SK-N-SH (cell line): ENCODE data around the gene RASAL2. TPM values are rescaled to one million over a fixed set of nuclear protein-coding genes. Genes with fewer than 3 reads are reported as not detected.

Source experiments
- CTCF ChIA-PET: fragments of 300-600, 350-600 bp; formaldehyde crosslinking; extraction: SDS; loops from one replicate; lab custom pipeline; 2021; lab: Yijun Ruan, JAX
- POLR2A ChIA-PET: fragments of 350-600 bp; sonication (Branson Sonifier 250); formaldehyde crosslinking; extraction: SDS; loops from one replicate; lab custom pipeline; 2020; ENCODE audit warnings: antibody characterized with exemption, inconsistent platforms; lab: Yijun Ruan, JAX
- DNase-seq: peaks from one replicate; pipeline ENCODE4 v3.0.0; 2012
- H2AFZ ChIP-seq: fragments of 200-600 bp; sonication (generic); 2 replicates; pipeline ENCODE4 v1.8.1; 2016; ENCODE audit warnings: antibody characterized with exemption, mild to moderate bottlenecking, low read depth
- H3F3A ChIP-seq: fragments of 200-600 bp; sonication (generic); replicated peaks from 2 replicates; pipeline ENCODE3; 2016; ENCODE audit warnings: antibody characterized with exemption, mild to moderate bottlenecking; ENCODE audit not compliant: insufficient read depth
- H3K27ac ChIP-seq, 2 experiments: fragments of 200-500 bp in 1 of 2; fragments of 200-600 bp in 1 of 2; sonication (Bioruptor generic) in 1 of 2; sonication (generic), shearing (Covaris generic) in 1 of 2; 2 replicates each; pipeline versions ENCODE4 v1.5.1 to v1.6.1; 2014 to 2016; ENCODE audit warnings: low read depth in 2 of 2, inconsistent platforms in 1 of 2, low read length in 1 of 2, mild to moderate bottlenecking in 1 of 2, mixed read lengths in 1 of 2
- H3K27me3 ChIP-seq: fragments of 200-600 bp; sonication (generic), shearing (Covaris generic); 2 replicates; pipeline ENCODE4 v1.6.1; 2016; ENCODE audit warnings: mixed run types; ENCODE audit not compliant: insufficient read depth
- H3K36me3 ChIP-seq, 2 experiments: fragments of 200-500 bp in 1 of 2; fragments of 200-600 bp in 1 of 2; sonication (Bioruptor generic) in 1 of 2; sonication (generic) in 1 of 2; replicated peaks in 1 of 2; 2 replicates each; pipeline versions ENCODE3 to v1.5.1; 2014 to 2016; ENCODE audit warnings: low read length in 1 of 2, mild to moderate bottlenecking in 1 of 2; ENCODE audit not compliant: insufficient read depth in 2 of 2, control insufficient read depth in 1 of 2
- H3K4me1 ChIP-seq, 2 experiments: fragments of 200-500 bp in 1 of 2; fragments of 200-600 bp in 1 of 2; sonication (Bioruptor generic) in 1 of 2; sonication (generic), shearing (Covaris generic) in 1 of 2; 2 replicates each; pipeline versions ENCODE4 v1.5.1 to v1.6.1; 2014 to 2016; ENCODE audit warnings: low read depth in 1 of 2, low read length in 1 of 2, mixed run types in 1 of 2; ENCODE audit not compliant: insufficient read depth in 2 of 2, control insufficient read depth in 1 of 2
- H3K4me2 ChIP-seq: fragments of 200-600 bp; sonication (generic), shearing (Covaris generic); 2 replicates; pipeline ENCODE4 v1.6.1; 2017; ENCODE audit warnings: mixed run types
- H3K4me3 ChIP-seq, 2 experiments: fragments of 200-500 bp in 1 of 2; fragments of 200-600 bp in 1 of 2; sonication (Bioruptor generic) in 1 of 2; sonication (generic), shearing (Covaris generic) in 1 of 2; 2 replicates each; pipeline versions ENCODE4 v1.5.1 to v1.8.1; 2014 to 2016; ENCODE audit warnings: low read depth in 2 of 2, inconsistent platforms in 1 of 2, low read length in 1 of 2, mild to moderate bottlenecking in 1 of 2, mixed read lengths in 1 of 2, moderate library complexity in 1 of 2
- H3K79me2 ChIP-seq: fragments of 200-600 bp; sonication (generic); 2 replicates; pipeline ENCODE4 v1.8.1; 2017; ENCODE audit warnings: mild to moderate bottlenecking; ENCODE audit not compliant: insufficient read depth
- H3K9ac ChIP-seq: fragments of 200-600 bp; sonication (generic); 2 replicates; pipeline ENCODE4 v1.6.1; 2017; ENCODE audit warnings: mixed run types
- H3K9me2 ChIP-seq: fragments of 200-600 bp; sonication (generic); 2 replicates; pipeline ENCODE4 v1.6.1; 2017; ENCODE audit warnings: mixed run types
- H3K9me3 ChIP-seq: fragments of 200-600 bp; sonication (generic); 2 replicates; pipeline ENCODE4 v1.6.1; 2017; ENCODE audit warnings: mixed run types, mild to moderate bottlenecking, moderate library complexity
- H4K20me1 ChIP-seq: fragments of 200-600 bp; sonication (generic); 2 replicates; pipeline ENCODE4 v1.6.1; 2017; ENCODE audit warnings: mild to moderate bottlenecking, mixed run types; ENCODE audit not compliant: insufficient read depth
- CHD2 ChIP-seq: fragments of 150-350 bp; IDR thresholded peaks from 2 replicates; pipeline ENCODE4 v1.6.1; 2018; ENCODE audit warnings: low read length; ENCODE audit not compliant: partially characterized antibody
- EZH2phosphoT487 ChIP-seq: fragments of 200-600 bp; sonication (generic); IDR thresholded peaks from 2 replicates; pipeline ENCODE4 v1.6.1; 2017; ENCODE audit warnings: low read depth, mixed run types, mild to moderate bottlenecking, antibody characterized with exemption, moderate library complexity, borderline replicate concordance
- NRF1 ChIP-seq: IDR thresholded peaks from 2 replicates; pipeline ENCODE4 v1.6.1; 2012; ENCODE audit warnings: low read depth, mild to moderate bottlenecking, low read length
- RAD21 ChIP-seq: IDR thresholded peaks from 2 replicates; pipeline ENCODE4 v1.6.1; 2012; ENCODE audit warnings: mild to moderate bottlenecking, low read length
- RCOR1 ChIP-seq: fragments of 150-350 bp; IDR thresholded peaks from 2 replicates; pipeline ENCODE4 v1.6.1; 2017; ENCODE audit warnings: antibody characterized with exemption, low read length
- RFX5 ChIP-seq: IDR thresholded peaks from 2 replicates; pipeline ENCODE4 v1.6.1; 2012; ENCODE audit warnings: mild to moderate bottlenecking, improper control_type of control experiment, low read length
- SIN3A ChIP-seq: IDR thresholded peaks from 2 replicates; pipeline ENCODE4 v1.6.1; 2012; ENCODE audit warnings: low read depth, mild to moderate bottlenecking, low read length, moderate library complexity, borderline replicate concordance
- SMC3 ChIP-seq: IDR thresholded peaks from 2 replicates; pipeline ENCODE4 v1.6.1; 2012; ENCODE audit warnings: low read depth, low read length, improper control_type of control experiment
- WGBS: methylation state at CpG from one replicate; pipeline ENCODE4 v1.1.6; 2017; ENCODE audit warnings: low lambda C conversion rate; 5-methylcytosine and 5-hydroxymethylcytosine counted together
- polyA plus RNA-seq, 3 experiments: library from polyadenylated mRNA; depleted of rRNA; stranded (reverse); fragments of >200 nt; gene quantifications; 2 replicates each; pipeline ENCODE4 v1.2.3, GENCODE V29; 2012
- TF ChIP-seq, protein P1 (sequence below): IDR thresholded peaks from 2 replicates; pipeline ENCODE4 v1.6.1; 2012; ENCODE audit warnings: mild to moderate bottlenecking, low read depth, low read length, moderate library complexity
- TF ChIP-seq, protein P2 (sequence below): fragments of 200-600 bp; sonication (generic); IDR thresholded peaks from 2 replicates; pipeline ENCODE4 v1.6.1; 2017; ENCODE audit warnings: antibody characterized with exemption, mild to moderate bottlenecking, moderate library complexity
- TF ChIP-seq, protein P3 (sequence below): IDR thresholded peaks from 2 replicates; pipeline ENCODE4 v1.4.0; 2012; ENCODE audit warnings: low read depth, borderline replicate concordance
- TF ChIP-seq, protein P4 (sequence below): fragments of 150-350 bp; IDR thresholded peaks from 2 replicates; pipeline ENCODE4 v1.6.1; 2017; ENCODE audit warnings: antibody characterized with exemption, low read length, low read depth, borderline replicate concordance
- TF ChIP-seq, protein P5 (sequence below): fragments of 150-350 bp; IDR thresholded peaks from 2 replicates; pipeline ENCODE4 v1.6.1; 2016; ENCODE audit warnings: mild to moderate bottlenecking, low read depth, low read length

Gene RASAL2
- polyA plus RNA-seq, 1 of the 3 experiments (the other 2 are of a cell fraction): 6.9 TPM

DNA sequence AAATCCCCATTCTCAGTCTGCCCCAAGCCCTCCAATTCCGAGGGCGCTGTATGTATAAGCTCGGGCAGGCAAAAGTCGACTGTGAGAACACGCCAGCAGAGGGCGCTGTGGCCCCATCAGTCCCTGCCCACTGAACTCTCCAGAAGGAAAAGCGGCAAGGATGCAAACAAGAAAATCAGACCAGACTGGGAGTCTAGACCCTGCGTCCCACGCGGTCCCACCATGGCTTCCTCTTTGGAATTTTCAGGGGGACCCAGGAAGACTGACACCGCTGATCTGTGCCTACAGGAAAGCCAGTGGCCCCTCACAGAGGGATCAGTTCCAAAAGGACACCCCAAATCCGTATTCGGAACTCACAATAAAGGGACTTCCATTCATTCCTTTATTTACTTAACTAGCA, 438.5 kb downstream of the RASAL2 start:
- Histone ChIP-seq H3K79me2 (no peaks in the 10 kb centered on the region), H3K4me3 (peak overlapping the region in 1 of 2 experiments; percentile 18; a peak in 1 of 4 replicates), H3K9me2 (no peaks in the 10 kb centered on the region), H3K9me3 (no peaks in the 10 kb centered on the region), H3K9ac (no peak overlapping the region), H4K20me1 (no peaks in the 10 kb centered on the region), H3F3A (peaks cover 17% of the 10 kb centered on the region), H3K36me3 (no peaks in the 10 kb centered on the region), H3K4me1 (peaks cover 20 to 21% of the 10 kb centered on the region in 2 experiments; a peak in 3 of 4 replicates), H2AFZ (peak overlapping the region; percentile 73; the same call in 1 of the 2 replicates), H3K27ac (no peak overlapping the region), H3K4me2 (peak overlapping the region; percentile 34; the same call in 1 of the 2 replicates), H3K27me3 (no peaks in the 10 kb centered on the region)
- POLR2A ChIA-PET: no interaction called here
- CTCF ChIA-PET: interaction anchor here (0.6 to 6.9 kb wide), 51 partner anchors 9 to 838 kb away, joined by 3 to 68 read pairs (median 4); partner anchors contain the start of gene TOR3A
- DNase-seq: peak; percentile 84
- 26% methylated on average over 8 of the region's 13 CpGs for WGBS
- TF ChIP-seq, protein P1, sequence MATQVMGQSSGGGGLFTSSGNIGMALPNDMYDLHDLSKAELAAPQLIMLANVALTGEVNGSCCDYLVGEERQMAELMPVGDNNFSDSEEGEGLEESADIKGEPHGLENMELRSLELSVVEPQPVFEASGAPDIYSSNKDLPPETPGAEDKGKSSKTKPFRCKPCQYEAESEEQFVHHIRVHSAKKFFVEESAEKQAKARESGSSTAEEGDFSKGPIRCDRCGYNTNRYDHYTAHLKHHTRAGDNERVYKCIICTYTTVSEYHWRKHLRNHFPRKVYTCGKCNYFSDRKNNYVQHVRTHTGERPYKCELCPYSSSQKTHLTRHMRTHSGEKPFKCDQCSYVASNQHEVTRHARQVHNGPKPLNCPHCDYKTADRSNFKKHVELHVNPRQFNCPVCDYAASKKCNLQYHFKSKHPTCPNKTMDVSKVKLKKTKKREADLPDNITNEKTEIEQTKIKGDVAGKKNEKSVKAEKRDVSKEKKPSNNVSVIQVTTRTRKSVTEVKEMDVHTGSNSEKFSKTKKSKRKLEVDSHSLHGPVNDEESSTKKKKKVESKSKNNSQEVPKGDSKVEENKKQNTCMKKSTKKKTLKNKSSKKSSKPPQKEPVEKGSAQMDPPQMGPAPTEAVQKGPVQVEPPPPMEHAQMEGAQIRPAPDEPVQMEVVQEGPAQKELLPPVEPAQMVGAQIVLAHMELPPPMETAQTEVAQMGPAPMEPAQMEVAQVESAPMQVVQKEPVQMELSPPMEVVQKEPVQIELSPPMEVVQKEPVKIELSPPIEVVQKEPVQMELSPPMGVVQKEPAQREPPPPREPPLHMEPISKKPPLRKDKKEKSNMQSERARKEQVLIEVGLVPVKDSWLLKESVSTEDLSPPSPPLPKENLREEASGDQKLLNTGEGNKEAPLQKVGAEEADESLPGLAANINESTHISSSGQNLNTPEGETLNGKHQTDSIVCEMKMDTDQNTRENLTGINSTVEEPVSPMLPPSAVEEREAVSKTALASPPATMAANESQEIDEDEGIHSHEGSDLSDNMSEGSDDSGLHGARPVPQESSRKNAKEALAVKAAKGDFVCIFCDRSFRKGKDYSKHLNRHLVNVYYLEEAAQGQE: 0 out of 2 replicates have a peak, but pooled peaks have one; percentile 12
- TF ChIP-seq, protein P2, sequence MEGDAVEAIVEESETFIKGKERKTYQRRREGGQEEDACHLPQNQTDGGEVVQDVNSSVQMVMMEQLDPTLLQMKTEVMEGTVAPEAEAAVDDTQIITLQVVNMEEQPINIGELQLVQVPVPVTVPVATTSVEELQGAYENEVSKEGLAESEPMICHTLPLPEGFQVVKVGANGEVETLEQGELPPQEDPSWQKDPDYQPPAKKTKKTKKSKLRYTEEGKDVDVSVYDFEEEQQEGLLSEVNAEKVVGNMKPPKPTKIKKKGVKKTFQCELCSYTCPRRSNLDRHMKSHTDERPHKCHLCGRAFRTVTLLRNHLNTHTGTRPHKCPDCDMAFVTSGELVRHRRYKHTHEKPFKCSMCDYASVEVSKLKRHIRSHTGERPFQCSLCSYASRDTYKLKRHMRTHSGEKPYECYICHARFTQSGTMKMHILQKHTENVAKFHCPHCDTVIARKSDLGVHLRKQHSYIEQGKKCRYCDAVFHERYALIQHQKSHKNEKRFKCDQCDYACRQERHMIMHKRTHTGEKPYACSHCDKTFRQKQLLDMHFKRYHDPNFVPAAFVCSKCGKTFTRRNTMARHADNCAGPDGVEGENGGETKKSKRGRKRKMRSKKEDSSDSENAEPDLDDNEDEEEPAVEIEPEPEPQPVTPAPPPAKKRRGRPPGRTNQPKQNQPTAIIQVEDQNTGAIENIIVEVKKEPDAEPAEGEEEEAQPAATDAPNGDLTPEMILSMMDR: peak; percentile 95
- TF ChIP-seq CHD2 (peak; percentile 22), NRF1 (0 out of 2 replicates have a peak, but pooled peaks have one; percentile 13), RAD21 (peak; percentile 85), RFX5 (no peak), EZH2phosphoT487 (no peak), SIN3A (no peak), SMC3 (peak; percentile 84), RCOR1 (no peak)
- TF ChIP-seq, protein P3, sequence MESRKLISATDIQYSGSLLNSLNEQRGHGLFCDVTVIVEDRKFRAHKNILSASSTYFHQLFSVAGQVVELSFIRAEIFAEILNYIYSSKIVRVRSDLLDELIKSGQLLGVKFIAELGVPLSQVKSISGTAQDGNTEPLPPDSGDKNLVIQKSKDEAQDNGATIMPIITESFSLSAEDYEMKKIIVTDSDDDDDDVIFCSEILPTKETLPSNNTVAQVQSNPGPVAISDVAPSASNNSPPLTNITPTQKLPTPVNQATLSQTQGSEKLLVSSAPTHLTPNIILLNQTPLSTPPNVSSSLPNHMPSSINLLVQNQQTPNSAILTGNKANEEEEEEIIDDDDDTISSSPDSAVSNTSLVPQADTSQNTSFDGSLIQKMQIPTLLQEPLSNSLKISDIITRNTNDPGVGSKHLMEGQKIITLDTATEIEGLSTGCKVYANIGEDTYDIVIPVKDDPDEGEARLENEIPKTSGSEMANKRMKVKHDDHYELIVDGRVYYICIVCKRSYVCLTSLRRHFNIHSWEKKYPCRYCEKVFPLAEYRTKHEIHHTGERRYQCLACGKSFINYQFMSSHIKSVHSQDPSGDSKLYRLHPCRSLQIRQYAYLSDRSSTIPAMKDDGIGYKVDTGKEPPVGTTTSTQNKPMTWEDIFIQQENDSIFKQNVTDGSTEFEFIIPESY: no peak
- TF ChIP-seq, protein P4, sequence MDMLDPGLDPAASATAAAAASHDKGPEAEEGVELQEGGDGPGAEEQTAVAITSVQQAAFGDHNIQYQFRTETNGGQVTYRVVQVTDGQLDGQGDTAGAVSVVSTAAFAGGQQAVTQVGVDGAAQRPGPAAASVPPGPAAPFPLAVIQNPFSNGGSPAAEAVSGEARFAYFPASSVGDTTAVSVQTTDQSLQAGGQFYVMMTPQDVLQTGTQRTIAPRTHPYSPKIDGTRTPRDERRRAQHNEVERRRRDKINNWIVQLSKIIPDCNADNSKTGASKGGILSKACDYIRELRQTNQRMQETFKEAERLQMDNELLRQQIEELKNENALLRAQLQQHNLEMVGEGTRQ: no peak
- TF ChIP-seq, protein P5, sequence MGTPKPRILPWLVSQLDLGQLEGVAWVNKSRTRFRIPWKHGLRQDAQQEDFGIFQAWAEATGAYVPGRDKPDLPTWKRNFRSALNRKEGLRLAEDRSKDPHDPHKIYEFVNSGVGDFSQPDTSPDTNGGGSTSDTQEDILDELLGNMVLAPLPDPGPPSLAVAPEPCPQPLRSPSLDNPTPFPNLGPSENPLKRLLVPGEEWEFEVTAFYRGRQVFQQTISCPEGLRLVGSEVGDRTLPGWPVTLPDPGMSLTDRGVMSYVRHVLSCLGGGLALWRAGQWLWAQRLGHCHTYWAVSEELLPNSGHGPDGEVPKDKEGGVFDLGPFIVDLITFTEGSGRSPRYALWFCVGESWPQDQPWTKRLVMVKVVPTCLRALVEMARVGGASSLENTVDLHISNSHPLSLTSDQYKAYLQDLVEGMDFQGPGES: no peak
